Astrocyte of the cerebellum (primary cell): Measurements from ENCODE around the gene REV3L.

Source experiments
- DNase-seq: peaks from one replicate; pipeline ENCODE4 v3.0.0-alpha.2; 2011; ENCODE audit warnings: low read depth
- H3K4me3 ChIP-seq: 2 replicates; pipeline ENCODE4 v1.5.1; 2011; ENCODE audit warnings: mild to moderate bottlenecking, low read depth, low read length, moderate library complexity
- in situ Hi-C: cut with HindIII; loops from 2 replicates; pipeline ENCODE4 v1.10.0; 2017; ENCODE audit warnings: low sequenced_read_pairs
- TF ChIP-seq, protein P1 (sequence below): IDR thresholded peaks from 2 replicates; pipeline ENCODE4 v1.5.1; 2012; ENCODE audit warnings: low read length, low read depth, moderate library complexity, mild to moderate bottlenecking; ENCODE audit errors: missing control alignments

Gene REV3L

DNA sequence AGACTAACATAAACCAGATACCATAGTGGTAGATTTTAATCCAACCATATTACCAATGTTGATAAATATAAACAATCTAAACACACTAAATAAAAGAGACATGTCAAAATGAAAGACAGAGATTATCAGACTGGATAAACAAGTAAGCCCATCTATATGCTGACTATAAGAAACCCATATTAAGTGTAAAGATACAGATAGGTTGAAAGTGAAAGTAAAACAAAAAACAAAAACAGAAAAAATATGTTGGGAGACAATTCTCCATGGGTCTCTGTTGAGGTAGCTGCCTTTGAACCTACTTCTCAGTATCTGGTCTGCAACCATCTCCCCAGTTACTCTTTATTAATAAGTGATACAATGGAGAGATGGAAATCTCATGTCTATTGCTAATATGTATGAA is 21.2 kb downstream of the REV3L start:
- TF ChIP-seq, protein P1, sequence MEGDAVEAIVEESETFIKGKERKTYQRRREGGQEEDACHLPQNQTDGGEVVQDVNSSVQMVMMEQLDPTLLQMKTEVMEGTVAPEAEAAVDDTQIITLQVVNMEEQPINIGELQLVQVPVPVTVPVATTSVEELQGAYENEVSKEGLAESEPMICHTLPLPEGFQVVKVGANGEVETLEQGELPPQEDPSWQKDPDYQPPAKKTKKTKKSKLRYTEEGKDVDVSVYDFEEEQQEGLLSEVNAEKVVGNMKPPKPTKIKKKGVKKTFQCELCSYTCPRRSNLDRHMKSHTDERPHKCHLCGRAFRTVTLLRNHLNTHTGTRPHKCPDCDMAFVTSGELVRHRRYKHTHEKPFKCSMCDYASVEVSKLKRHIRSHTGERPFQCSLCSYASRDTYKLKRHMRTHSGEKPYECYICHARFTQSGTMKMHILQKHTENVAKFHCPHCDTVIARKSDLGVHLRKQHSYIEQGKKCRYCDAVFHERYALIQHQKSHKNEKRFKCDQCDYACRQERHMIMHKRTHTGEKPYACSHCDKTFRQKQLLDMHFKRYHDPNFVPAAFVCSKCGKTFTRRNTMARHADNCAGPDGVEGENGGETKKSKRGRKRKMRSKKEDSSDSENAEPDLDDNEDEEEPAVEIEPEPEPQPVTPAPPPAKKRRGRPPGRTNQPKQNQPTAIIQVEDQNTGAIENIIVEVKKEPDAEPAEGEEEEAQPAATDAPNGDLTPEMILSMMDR: no peak
- in situ Hi-C loops: no loop called here
- no peak for DNase-seq
- H3K4me3 ChIP-seq: no peak overlapping the region

DNA sequence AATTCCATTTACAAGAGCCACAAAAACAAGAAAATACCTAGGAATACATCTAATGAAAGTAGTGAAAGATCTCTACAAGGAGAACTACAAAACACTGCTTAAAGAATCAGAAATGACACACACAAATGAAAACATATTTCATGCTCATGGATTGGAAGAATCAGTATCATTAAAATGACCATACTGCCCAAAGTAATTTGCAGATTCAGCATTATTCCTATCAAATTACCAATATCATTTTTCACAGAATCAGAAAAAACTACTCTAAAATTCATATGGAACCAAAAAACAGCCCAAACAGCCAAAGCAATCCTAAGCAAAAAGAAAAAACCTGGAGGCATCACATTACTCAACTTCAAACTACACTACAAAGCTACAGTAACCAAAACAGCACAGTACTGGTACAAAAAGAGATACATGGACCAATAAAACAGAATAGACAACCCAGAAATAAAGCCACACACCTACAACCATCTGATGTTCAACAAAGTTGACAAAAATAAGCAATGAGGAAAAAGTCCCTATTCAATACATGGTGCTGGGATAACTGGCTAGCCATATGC is 24.3 kb downstream of the REV3L start:
- in situ Hi-C loops: no loop called here
- DNase-seq: no peak
- TF ChIP-seq, protein P1: no peak
- no peak overlapping the region for H3K4me3 ChIP-seq

DNA sequence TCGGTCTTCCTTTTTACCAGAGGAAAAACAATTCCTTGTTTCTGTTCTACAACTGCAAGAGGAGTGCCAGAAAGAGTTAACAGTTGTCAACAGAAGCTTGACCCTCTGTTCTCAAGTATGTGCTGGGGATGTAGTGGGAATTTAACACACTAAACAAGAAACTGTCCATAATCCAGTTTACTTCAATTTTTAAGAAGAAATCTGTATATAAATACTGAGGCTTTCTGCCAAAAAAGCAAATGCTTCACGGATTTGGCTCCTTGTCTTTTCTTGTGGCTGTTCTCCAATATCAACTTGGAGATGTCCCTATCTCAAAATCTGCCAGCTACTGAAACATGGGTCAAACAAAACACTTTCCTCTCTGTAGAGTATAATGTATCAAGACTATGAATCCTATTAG is 26.8 kb downstream of the REV3L start:
- DNase-seq: peak; percentile 16
- in situ Hi-C loops: no loop called here
- TF ChIP-seq, protein P1: no peak
- no peak overlapping the region for H3K4me3 ChIP-seq

DNA sequence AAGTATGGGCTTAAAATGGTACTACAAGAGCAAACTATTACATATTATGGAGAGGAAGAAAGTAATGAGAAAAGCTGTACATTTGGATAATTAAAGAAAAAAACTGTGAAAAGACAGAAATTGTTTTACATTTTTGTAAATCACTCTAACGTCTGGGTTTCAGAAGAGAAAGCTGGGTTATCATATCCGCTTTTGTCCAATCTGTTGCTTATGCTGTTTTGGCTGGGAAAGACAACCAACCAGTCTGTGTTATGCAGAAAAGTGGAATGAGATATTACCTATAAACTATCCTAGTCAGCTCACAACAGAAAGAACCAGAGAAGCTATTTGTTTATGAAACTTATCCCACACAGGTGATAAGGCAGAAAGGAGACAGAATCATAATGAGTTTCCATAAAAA is 32.4 kb downstream of the REV3L start:
- no peak overlapping the region for H3K4me3 ChIP-seq
- in situ Hi-C loops: no loop called here
- TF ChIP-seq, protein P1: no peak
- no peak for DNase-seq

DNA sequence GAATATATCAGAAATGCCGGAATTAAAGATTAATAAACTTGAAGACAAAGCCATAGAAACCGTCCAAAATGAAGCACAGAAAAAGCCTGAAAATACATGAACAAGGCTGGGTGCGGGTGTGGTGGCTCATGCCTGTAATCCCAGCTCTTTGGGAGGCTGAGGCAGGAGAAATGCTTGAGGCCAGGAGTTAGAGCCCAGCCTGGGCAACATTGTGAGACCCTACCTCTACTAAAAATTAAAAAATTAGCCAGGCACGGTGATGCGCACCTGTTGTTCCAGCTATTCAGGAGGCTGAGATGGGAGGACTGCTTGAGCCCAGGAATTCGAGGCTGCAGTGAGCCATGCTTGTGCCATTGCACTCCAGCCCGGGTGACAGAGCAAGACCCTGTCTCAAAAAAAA is 32.9 kb downstream of the REV3L start:
- H3K4me3 ChIP-seq: no peak overlapping the region
- TF ChIP-seq, protein P1: no peak
- DNase-seq: no peak
- in situ Hi-C loops: no loop called here

DNA sequence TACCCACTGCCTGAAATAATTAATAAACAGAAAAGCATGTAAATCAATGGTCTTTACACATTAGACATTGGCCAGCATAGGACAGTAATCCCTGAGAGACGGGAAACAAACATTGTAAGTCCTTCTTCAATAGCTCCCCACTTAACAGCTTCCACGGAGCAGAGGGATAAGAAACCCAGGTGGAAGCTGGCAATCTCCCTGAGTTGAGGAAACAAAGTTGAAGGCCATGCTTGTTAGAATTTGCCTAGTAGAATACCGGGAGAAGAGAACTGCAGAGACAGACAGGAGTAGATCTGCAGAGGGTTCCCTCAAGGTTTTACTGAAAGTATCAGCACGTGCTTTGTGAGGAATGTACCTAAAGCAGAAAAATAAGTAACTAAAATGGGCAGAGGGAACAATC is 33.9 kb downstream of the REV3L start:
- in situ Hi-C loops: no loop called here
- TF ChIP-seq, protein P1: no peak
- DNase-seq: no peak

DNA sequence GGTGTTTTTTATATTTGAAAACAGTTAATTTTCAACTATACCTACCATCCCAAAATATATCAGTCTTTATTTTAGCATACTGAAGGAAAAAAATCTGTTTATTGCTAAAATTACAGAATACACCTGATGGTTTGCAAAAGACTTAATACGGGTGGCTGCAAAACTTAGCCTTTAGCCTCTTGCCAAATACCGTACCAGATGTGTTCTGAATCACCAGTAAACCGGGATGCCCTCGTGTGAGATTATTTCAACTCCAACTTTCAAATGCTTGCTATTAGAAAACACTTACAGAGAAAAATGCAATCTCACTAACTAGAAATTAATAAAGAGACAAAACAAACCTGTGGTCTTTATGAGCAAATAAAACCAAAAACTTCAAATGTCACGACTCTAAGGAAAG is 36.0 kb downstream of the REV3L start:
- no peak for DNase-seq
- TF ChIP-seq, protein P1: no peak
- no peak overlapping the region for H3K4me3 ChIP-seq
- in situ Hi-C loops: no loop called here

More for the DNA sequence above, 33.9 kb downstream of the REV3L start:
- no peak overlapping the region for H3K4me3 ChIP-seq
